Measurements from ENCODE around the gene TDRD1. TPM values are rescaled to one million over a fixed set of nuclear protein-coding genes. Genes with fewer than 3 reads are reported as not detected.

The TDRD1 gene
- total RNA-seq, 4 donors from 2014 or later: 0.16 to 0.19 (median 0.17) TPM; not detected in 1

DNA sequence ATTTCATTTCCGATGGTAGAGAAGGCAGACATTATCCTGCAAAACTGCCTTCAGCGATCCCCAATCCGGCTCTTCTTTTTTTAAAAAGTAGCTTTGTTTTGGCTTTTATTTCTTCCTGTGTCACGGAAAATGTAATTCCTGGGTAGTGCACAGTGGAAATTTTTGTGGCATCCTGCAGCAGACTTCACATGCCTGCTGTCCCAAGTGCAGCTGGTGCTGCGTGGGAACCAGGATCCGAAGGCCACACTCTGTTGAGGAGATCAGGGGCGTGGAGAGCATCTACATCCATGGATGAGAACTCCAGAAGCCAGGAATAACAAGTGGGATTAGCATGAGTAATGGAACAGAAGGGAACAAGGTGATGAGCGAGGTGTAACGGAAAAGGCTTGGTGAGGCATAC lies 64.5 kb downstream of the TDRD1 start:
- TF ChIP-seq, protein P1, sequence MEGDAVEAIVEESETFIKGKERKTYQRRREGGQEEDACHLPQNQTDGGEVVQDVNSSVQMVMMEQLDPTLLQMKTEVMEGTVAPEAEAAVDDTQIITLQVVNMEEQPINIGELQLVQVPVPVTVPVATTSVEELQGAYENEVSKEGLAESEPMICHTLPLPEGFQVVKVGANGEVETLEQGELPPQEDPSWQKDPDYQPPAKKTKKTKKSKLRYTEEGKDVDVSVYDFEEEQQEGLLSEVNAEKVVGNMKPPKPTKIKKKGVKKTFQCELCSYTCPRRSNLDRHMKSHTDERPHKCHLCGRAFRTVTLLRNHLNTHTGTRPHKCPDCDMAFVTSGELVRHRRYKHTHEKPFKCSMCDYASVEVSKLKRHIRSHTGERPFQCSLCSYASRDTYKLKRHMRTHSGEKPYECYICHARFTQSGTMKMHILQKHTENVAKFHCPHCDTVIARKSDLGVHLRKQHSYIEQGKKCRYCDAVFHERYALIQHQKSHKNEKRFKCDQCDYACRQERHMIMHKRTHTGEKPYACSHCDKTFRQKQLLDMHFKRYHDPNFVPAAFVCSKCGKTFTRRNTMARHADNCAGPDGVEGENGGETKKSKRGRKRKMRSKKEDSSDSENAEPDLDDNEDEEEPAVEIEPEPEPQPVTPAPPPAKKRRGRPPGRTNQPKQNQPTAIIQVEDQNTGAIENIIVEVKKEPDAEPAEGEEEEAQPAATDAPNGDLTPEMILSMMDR (IDR thresholded peaks at IDR 0.05; ENCODE audit: low read depth): no peak

DNA sequence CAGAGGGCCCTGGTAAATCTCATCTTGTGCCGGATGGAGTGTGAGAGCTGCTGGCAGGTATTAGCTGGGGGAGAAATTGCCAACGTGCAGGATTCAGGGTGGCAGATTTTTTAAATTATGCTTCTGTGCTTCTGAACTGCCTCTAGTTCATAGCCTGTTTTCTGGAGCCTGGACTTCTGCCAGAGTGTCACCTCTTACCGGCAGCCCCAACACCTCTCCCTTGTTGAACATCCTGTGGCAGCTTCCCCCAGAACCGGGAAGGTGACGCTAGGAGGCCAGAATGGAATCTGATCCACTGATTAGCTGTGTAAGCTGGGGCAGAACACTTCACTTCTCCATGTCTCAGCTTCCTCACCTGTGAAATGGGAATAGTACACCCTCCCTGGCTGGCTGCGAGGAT lies 65.0 kb downstream of the TDRD1 start:
- TF ChIP-seq, protein P1 (IDR thresholded peaks at IDR 0.05; ENCODE audit: low read depth): no peak

DNA sequence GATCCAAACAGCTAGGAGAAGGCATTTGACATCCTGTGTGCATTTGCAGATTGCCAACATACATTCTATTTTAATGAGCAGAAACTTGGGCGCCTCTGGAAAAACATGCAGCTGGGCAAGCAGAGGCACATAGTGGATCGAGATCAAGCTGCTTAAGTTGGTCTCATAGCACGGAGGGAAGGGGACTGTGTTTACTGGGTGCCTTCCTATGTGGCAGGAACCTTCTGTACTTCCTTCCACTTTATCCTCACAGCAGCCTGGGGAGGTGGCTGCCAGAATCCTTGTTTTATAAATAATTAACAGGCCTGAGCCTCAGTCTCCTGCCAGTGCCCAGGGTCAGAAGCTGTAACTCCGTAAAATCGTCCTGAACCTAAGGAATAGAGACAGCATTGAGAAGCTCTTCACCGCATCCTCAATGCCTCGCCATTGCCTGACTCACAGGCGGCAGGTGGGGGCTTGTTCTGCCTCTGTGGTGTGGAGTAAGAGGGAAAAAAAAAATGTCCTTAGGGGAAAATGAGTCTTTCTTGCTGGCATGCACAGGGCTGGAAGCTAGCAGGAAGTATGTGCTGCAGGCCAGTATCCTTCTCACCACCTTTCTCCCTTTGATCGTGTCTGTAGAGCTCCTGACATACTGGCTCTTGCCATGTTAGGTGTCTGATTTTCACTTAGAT lies 66.1 kb downstream of the TDRD1 start:
- TF ChIP-seq, protein P1 (IDR thresholded peaks at IDR 0.05; ENCODE audit: low read depth): no peak

DNA sequence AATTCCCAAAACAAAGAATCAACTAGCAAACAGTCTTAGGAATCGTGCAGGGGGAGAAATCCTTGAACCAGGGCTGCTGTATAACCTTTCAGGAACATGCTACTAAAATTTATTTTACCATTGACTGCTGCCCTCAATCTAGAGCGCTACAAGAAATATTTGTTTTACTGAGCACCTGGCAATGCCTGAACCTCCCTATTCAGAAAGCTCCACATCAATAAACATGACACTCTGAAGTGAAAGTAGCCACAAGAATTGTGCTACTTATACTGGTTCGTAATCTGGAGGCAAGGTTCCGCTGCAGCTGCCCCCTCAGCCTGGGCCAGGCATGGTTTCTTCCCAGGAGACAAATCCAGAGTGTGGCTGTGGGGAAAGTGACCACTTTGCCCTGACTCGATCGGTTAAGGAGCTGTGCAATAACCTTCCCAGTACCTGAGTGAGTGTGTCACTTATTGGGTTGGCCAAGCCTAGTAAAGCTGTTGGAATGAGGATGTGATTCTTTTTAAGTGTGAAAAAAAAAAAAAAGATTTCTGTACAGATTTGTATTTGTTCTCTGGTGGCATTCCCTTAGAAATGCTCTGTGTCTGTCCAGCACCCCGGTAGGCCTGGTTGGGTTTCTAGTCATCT lies 67.6 kb downstream of the TDRD1 start:
- TF ChIP-seq, protein P1 (IDR thresholded peaks at IDR 0.05; ENCODE audit: low read depth): no peak

DNA sequence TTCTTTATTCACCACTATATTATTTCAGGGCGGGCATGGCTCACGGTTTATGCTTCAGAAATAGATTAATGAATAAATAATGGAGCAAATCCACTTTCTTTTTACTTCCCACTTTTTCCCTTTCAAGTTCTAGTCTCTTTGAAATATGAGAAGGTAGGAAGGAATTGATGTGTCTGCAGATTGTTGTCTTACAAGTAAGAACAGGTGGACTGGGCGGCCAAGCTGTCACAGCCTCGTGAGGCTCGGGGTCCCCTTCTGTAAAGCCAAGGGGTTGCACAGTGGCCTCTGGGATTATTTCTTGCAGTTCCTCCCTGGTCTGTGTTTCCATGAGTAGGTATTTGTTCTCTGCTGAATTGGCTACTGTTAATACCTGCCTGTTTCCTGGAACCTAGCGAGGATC lies 71.1 kb downstream of the TDRD1 start:
- TF ChIP-seq, protein P1 (IDR thresholded peaks at IDR 0.05; ENCODE audit: low read depth): no peak

DNA sequence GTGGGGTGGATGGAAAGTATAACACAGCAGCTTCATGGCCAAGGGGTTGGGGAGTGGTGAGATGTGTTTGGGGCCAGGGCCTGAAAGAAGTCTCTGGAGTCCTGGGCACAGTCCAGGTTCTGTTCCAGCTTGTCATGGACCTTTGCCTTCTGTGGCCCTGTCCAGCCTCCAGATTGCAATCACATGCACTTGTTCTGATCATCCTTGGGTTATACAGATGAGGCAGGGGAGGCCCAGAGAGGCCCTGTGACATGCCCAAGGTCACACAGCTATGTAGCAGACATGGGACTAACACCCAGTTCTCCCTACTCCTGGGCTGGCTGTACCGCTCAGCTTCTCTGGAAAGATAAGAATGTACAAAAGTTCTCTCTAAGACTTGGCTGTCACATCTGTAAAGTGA lies 71.6 kb downstream of the TDRD1 start:
- TF ChIP-seq, protein P1 (IDR thresholded peaks at IDR 0.05; ENCODE audit: low read depth): no peak

DNA sequence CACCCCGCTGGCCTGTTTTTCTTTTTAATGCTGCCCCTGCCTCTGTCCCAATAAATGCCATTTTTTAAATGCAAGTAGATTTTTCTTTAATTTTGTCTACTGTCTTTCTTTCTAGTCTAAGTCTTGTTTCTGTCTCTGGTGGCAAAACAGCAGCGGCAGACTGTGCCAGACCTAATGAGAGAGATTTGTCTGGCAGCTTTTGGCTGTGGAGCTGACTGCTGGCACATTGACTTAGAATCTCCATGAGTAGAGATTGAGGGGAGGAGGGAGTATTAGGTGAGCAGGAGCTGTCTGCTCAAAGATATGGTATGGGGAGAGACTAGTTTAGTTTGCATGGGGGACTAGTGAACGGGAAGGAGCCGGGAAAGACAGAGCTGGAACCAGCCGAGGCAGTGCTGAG lies 72.9 kb downstream of the TDRD1 start:
- TF ChIP-seq, protein P1 (IDR thresholded peaks at IDR 0.05; ENCODE audit: low read depth): no peak

Measured in subcutaneous adipose tissue (tissue), 4 donors.